HEK293T (cell line): ENCODE measurements around the gene CACTIN.

Experiments
- FOXM1 ChIP-seq: fragments of 450-650 bp; IDR thresholded peaks from 2 replicates; pipeline ENCODE4 v1.6.1; 2017; ENCODE audit warnings: mild to moderate bottlenecking, borderline replicate concordance
- TARDBP ChIP-seq: fragments of 450-650 bp; IDR thresholded peaks from 2 replicates; pipeline ENCODE4 v1.6.1; 2016
- ZNF384 ChIP-seq: fragments of 450-650 bp; IDR thresholded peaks from 2 replicates; pipeline ENCODE4 v1.6.1; 2016

DNA sequence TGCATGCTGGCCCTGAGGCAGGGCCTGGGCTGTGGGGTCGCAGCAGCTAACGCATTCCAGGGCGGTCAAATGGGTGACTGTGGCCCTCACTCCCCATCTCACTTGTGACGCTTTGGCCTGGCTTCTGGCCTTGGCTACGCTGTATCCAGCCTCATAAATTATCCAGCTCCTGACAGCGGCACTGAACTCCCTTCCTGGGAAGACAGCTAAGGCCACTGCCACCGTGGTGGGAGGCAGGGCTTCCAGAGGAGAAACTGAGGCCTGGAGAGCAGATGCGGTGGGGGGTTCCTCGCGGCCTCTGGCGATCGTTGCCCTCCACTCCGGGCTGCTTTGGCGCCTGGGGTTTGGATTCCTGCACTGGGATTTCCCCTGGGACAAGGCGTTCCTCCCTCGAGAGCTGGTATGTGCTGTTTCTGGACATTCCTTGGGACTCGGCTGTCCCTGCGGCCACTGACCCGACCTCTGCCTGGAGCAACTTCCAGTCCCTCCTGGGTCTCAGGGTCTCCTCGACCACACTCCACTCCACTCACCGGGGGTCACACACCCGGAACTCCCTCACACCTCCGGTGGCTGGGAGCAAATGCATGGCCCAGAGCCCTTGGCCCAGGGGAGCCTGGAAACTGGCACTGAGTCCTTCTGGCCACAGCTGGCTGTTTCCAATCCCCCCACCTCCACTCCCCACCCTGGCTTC, 23.3 kb downstream of the CACTIN start:
- TF ChIP-seq ZNF384 (no peak), FOXM1 (no peak), TARDBP (no peak)
